Lower leg skin (tissue), 4 donors: ENCODE data around the gene POLR1D. TPM values are rescaled to one million over a fixed set of nuclear protein-coding genes. Genes with fewer than 3 reads are reported as not detected.

ENCODE experiments used
- DNase-seq, 2 donors: peaks; one replicate each; pipeline ENCODE4 v3.0.0-alpha.2; 2019; ENCODE audit warnings: low spot score in 2 of 2
- H3K4me3 ChIP-seq: fragments of 200-600 bp; sonication (generic); 2 replicates; pipeline ENCODE4 v1.5.1; 2017; ENCODE audit warnings: mild to moderate bottlenecking, low read depth; ENCODE audit not compliant: poor library complexity, severe bottlenecking
- POLR2A ChIP-seq, 2 donors: fragments of 450-650 bp; IDR thresholded peaks; one replicate each; pipeline ENCODE4 v1.6.1; 2016 to 2017; ENCODE audit warnings: antibody characterized with exemption in 2 of 2, mild to moderate bottlenecking in 1 of 2, moderate library complexity in 1 of 2
- WGBS, 2 donors: methylation state at CpG; one replicate each; pipeline ENCODE4 v1.1.5; 2018; 5-methylcytosine and 5-hydroxymethylcytosine counted together
- intact Hi-C: fragments of 100-400 bp; cut with DNase I; formaldehyde crosslinking; loops from one replicate; pipeline ENCODE4 v1.15.0; 2023; ENCODE audit warnings: low total_unique reads
- total RNA-seq, 4 donors: library from RNA; depleted of rRNA; stranded (reverse); fragments of >200 nt; gene quantifications; one replicate each; pipeline ENCODE4 v1.1.0, GENCODE V29; 2016
- TF ChIP-seq, protein P1 (sequence below), 3 donors: fragments of 450-650 bp; IDR thresholded peaks; one replicate each; pipeline ENCODE4 v1.5.1; 2016; ENCODE audit warnings: antibody characterized with exemption in 3 of 3, mild to moderate bottlenecking in 3 of 3, moderate library complexity in 2 of 3

POLR1D gene
- total RNA-seq, 4 donors from 2014 or later: 130 to 280 (median 214) TPM

DNA sequence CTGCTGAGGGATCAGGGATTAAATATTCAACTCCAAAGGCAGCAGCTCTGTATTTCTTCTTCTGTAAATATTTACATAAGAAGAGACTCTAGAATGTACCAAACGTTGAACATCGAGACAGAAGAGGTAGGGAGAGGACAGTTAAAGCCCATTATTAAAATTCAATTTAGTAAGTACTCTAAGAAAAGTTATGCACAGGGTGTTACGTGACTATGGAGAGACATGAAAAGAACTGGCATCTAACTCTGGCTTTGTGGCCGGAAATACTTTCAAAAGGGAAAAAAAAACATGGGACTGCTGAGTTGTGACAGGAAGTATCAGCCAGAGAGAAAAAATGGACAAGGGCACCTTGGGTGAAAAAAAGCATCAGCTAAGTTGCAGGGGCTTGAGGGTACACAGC, 38.0 kb upstream of the POLR1D start:
- intact Hi-C loops: no loop called here
- 48 to 62% methylated on average over 4 of the region's 4 CpGs for WGBS, 2 donors
- no peak overlapping the region for H3K4me3 ChIP-seq
- DNase-seq: no peak
- TF ChIP-seq POLR2A (IDR thresholded peaks at IDR 0.05): no peak
- TF ChIP-seq, protein P1, sequence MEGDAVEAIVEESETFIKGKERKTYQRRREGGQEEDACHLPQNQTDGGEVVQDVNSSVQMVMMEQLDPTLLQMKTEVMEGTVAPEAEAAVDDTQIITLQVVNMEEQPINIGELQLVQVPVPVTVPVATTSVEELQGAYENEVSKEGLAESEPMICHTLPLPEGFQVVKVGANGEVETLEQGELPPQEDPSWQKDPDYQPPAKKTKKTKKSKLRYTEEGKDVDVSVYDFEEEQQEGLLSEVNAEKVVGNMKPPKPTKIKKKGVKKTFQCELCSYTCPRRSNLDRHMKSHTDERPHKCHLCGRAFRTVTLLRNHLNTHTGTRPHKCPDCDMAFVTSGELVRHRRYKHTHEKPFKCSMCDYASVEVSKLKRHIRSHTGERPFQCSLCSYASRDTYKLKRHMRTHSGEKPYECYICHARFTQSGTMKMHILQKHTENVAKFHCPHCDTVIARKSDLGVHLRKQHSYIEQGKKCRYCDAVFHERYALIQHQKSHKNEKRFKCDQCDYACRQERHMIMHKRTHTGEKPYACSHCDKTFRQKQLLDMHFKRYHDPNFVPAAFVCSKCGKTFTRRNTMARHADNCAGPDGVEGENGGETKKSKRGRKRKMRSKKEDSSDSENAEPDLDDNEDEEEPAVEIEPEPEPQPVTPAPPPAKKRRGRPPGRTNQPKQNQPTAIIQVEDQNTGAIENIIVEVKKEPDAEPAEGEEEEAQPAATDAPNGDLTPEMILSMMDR (IDR thresholded peaks at IDR 0.05): no peak

DNA sequence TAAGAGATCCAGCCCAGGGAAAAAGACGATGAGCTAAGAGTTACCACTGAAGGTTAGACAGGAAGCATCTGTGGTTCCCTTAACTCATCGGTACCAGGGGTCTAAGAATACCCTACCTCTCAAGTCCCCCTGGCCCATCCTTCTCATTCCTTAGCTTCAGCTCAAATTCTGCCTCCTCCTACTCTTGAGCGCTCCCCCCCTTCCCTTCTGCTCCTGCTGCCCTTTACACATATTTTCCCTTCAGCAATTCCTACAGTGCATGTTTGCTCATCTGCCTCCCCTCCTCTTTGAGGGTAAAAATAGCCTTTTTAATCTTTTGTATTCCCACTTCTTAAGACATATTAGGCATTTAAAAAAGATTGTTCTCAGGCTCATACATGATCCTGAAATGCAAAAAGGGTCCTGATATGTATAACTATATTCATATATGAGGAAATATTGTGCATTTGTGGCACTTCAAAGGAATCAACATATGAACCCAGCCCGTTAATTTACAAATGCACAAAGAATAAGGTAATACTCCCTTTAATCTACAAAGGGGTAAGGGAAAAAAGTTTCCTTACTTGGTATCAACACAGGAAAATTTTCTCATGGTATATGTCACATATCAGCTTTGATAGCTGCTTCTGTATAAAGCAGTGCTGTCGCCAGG, 34.5 kb upstream of the POLR1D start:
- no peak overlapping the region for H3K4me3 ChIP-seq
- 59 to 61% methylated on average over 5 of the region's 5 CpGs for WGBS, 2 donors
- no peak for TF ChIP-seq POLR2A (IDR thresholded peaks at IDR 0.05)
- TF ChIP-seq, protein P1 (IDR thresholded peaks at IDR 0.05): no peak
- DNase-seq: no peak
- intact Hi-C loops: no loop called here

DNA sequence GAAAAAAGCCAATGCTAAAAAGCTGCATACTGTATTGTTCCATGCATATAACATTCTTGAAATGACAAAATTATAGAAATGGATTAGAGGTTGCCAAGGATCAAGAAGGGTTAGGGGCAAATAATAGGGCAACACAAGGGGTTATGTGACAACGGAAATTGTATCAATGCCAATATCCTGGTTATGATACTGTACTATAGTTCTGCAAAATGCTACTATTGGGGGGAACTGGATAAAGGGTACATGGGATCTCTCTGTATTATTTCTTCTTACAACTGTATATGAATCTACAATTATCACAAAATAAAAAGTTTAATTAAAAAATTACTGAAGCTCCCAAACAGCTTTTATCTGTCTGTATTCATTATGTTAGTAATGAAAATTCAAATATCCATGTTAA, 33.3 kb upstream of the POLR1D start:
- intact Hi-C loops: no loop called here
- TF ChIP-seq, protein P1 (IDR thresholded peaks at IDR 0.05): no peak
- TF ChIP-seq POLR2A (IDR thresholded peaks at IDR 0.05): no peak
- no peak overlapping the region for H3K4me3 ChIP-seq
- 93 to 97% methylated on average over 1 of the region's 1 CpG for whole genome bisulfite sequencing, 2 donors
- no peak for DNase-seq

DNA sequence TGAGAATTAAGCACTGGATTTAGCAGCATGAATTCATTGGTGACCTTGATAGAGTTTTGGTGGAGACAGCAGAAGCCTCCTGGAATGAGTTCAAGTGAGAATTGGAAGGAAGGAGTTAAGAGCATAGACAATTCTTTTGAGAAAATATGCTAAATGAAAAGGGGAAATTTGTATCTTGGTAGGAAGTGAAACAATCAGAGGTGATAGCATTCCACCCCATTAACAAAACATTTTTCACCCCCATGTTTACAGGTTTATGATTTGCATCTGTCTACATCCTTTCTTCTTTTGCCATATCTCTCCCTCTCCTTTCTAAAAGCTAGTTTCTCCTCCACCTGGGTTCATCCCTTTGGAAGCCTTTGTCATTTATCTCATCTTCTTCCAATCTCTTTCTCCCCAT, 28.8 kb upstream of the POLR1D start:
- DNase-seq: no peak
- TF ChIP-seq, protein P1 (IDR thresholded peaks at IDR 0.05): no peak
- no peak for TF ChIP-seq POLR2A (IDR thresholded peaks at IDR 0.05)
- intact Hi-C loops: no loop called here
- no peak overlapping the region for H3K4me3 ChIP-seq

DNA sequence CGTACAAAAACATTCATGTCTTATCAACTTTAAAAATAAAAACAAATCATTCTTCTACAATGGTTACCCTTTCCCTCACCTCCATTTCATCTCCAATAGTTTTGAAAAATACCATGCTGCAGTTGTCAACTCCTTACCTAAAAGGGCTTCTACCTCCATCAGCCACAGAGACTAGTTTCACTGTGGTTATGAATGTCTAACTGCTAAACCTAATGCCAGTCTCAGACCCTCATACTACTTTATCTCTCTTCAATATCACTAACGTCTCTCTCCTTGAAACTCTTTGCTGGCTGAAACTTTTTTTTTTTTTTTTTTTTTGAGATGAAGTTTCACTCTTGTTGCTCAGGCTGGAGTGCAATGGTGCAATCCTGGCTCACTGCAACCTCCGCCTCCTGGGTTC, 28.4 kb upstream of the POLR1D start:
- H3K4me3 ChIP-seq: no peak overlapping the region
- intact Hi-C loops: no loop called here
- 88 to 92% methylated on average over 3 of the region's 3 CpGs for WGBS, 2 donors
- DNase-seq: no peak
- no peak for TF ChIP-seq POLR2A (IDR thresholded peaks at IDR 0.05)
- TF ChIP-seq, protein P1 (IDR thresholded peaks at IDR 0.05): no peak
